ENCODE data around the gene MYBBP1A. TPM values are rescaled to one million over a fixed set of nuclear protein-coding genes. Genes with fewer than 3 reads are reported as not detected.

MYBBP1A gene
- polyA plus RNA-seq, 2 of the 4 experiments (the other 2 are of a cell fraction) = 42.9 to 95.1 TPM

DNA sequence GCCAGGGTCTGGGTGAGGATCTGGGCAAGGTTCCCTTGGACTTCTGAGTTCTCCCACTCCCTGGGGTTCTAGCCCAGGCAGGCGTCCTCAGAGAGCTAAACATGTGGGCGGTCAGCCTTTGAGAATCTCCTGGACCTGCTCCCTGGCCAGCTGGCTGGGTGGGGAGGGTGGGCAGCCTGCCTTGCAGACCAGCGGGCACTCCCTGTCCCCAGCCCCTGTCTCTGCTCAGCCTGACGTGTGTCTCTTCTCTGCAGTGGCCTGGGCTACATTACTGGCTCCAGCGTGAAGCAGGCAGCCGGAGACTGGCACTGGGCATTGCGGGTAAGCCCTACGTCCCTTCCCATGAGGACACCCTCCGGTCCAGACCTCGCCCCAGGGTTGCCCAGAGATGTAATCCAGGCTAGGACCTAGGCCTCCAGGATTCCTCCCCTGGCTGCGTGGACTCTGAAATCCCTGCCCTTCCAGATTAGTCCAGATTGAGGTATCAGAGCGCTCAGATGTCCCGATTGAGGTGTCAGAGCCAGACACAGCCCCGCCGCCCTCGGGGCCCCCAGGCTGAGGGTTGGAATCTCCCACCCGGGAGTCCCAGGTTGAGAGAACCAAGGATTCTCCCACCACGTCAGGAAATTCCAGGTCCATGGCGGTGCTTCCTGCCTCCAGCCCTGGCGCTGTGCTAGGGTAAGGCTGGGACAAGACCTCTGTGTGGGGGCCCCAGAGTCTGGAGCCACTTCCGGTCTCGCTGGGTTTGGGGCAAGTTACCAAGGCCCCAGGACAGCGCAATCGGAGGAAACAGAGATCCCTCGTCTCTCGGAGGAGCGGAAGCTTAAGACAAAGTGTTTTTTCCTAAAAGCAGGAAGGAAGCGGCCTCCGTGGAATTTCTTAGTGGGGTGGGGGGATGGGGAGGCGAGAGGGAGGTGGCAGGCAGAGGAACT lies 24.1 kb downstream of the MYBBP1A start:
- ATAC-seq = peak; percentile 0; a peak in 1 of 6 replicates
- Histone ChIP-seq H3K27ac (no peak overlapping the region), H3K9me3 (no peaks in the 10 kb centered on the region), H3K4me3 (no peak overlapping the region), H3K4me1 (peaks cover 20% of the 10 kb centered on the region), H3K4me2 (no peak overlapping the region)
- no peak for FAIRE-seq
- ChIA-PET CTCF (interaction anchor here (0.8 to 1.6 kb wide), 4 partner anchors 10 to 111 kb away, joined by 3 to 5 read pairs (median 4); no protein-coding TSS in a partner anchor), POLR2A (no interaction called here)
- DNase-seq (ENCODE audit: low read depth in 1 of 2, low spot score in 1 of 2) = no peak
- WGBS (ENCODE audit: missing lambda C conversion rate) = 73% methylated on average over 29 of the region's 30 CpGs
- TF ChIP-seq POLR2AphosphoS2 (conservative IDR thresholded peaks at IDR 0.05; ENCODE audit: low read length) = no peak
- no peak for TF ChIP-seq CHD2 (IDR thresholded peaks at IDR 0.05; ENCODE audit: low read length, partially characterized antibody)
- TF ChIP-seq HOXB5 (CRISPR knock-in tag; IDR thresholded peaks at IDR 0.05) = no peak
- TF ChIP-seq JUNB (IDR thresholded peaks at IDR 0.05) = no peak
- no peak for TF ChIP-seq EHF (CRISPR knock-in tag; IDR thresholded peaks at IDR 0.05)
- TF ChIP-seq NR3C1 (IDR thresholded peaks at IDR 0.05) = no peak
- no peak for TF ChIP-seq ZFP36 (IDR thresholded peaks at IDR 0.05; ENCODE audit: borderline replicate concordance, partially characterized antibody)
- TF ChIP-seq, protein P1, sequence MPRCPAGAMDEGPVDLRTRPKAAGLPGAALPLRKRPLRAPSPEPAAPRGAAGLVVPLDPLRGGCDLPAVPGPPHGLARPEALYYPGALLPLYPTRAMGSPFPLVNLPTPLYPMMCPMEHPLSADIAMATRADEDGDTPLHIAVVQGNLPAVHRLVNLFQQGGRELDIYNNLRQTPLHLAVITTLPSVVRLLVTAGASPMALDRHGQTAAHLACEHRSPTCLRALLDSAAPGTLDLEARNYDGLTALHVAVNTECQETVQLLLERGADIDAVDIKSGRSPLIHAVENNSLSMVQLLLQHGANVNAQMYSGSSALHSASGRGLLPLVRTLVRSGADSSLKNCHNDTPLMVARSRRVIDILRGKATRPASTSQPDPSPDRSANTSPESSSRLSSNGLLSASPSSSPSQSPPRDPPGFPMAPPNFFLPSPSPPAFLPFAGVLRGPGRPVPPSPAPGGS (IDR thresholded peaks at IDR 0.05) = no peak
- TF ChIP-seq RARB (CRISPR knock-in tag; IDR thresholded peaks at IDR 0.05) = no peak
- TF ChIP-seq GATA3 (IDR thresholded peaks at IDR 0.05; ENCODE audit: borderline replicate concordance) = no peak

DNA sequence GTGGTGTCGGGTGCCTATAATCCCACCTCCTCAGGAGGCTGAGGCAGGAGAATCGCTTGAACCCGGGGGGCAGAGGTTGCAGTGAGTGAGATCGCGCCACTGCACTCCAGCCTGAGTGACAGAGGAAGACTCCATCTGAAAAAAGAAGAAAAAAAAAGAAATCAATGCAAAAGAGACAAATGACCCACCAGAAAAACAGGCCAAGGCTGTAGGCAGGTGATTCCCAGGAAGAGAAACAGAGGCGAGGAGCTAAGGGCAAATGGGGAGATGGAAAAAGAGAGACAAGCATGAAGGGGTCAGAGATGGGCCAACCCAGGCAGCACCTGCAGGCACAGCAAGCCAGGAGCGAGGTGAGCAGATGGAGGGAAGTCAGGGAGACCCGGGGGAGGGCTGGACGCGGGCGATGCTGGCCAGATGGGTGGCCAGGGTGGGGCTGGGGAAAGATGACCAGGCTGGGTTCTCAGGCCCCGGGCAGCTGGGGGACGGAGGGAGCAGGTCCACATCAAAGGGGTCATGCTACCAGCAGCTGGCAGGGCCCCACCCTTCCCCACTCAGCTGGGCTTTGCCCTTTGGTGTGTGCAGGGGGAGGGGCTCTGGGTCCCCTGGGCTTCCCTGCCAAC lies 25.5 kb downstream of the MYBBP1A start:
- H3K4me1 ChIP-seq = peaks cover 13% of the 10 kb centered on the region
- TF ChIP-seq NFE2L2 (conservative IDR thresholded peaks at IDR 0.05; ENCODE audit: low read length) (no peak), SREBF2 (IDR thresholded peaks at IDR 0.05) (no peak), TP53 (CRISPR knock-in tag; IDR thresholded peaks at IDR 0.05) (no peak), NR3C1 (IDR thresholded peaks at IDR 0.05) (no peak), FOSL2 (IDR thresholded peaks at IDR 0.05) (no peak), FOSL2 (CRISPR knock-in tag; IDR thresholded peaks at IDR 0.05) (no peak), GATA3 (IDR thresholded peaks at IDR 0.05; ENCODE audit: borderline replicate concordance) (no peak), JUNB (IDR thresholded peaks at IDR 0.05) (no peak), CHD2 (IDR thresholded peaks at IDR 0.05; ENCODE audit: low read length, partially characterized antibody) (no peak), EHMT2 (IDR thresholded peaks at IDR 0.05; ENCODE audit: low read depth) (no peak), BHLHE40 (IDR thresholded peaks at IDR 0.05; ENCODE audit: low read depth, low read length) (no peak)
- TF ChIP-seq, protein P2, sequence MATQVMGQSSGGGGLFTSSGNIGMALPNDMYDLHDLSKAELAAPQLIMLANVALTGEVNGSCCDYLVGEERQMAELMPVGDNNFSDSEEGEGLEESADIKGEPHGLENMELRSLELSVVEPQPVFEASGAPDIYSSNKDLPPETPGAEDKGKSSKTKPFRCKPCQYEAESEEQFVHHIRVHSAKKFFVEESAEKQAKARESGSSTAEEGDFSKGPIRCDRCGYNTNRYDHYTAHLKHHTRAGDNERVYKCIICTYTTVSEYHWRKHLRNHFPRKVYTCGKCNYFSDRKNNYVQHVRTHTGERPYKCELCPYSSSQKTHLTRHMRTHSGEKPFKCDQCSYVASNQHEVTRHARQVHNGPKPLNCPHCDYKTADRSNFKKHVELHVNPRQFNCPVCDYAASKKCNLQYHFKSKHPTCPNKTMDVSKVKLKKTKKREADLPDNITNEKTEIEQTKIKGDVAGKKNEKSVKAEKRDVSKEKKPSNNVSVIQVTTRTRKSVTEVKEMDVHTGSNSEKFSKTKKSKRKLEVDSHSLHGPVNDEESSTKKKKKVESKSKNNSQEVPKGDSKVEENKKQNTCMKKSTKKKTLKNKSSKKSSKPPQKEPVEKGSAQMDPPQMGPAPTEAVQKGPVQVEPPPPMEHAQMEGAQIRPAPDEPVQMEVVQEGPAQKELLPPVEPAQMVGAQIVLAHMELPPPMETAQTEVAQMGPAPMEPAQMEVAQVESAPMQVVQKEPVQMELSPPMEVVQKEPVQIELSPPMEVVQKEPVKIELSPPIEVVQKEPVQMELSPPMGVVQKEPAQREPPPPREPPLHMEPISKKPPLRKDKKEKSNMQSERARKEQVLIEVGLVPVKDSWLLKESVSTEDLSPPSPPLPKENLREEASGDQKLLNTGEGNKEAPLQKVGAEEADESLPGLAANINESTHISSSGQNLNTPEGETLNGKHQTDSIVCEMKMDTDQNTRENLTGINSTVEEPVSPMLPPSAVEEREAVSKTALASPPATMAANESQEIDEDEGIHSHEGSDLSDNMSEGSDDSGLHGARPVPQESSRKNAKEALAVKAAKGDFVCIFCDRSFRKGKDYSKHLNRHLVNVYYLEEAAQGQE (IDR thresholded peaks at IDR 0.05) = no peak
- TF ChIP-seq, protein P1 (IDR thresholded peaks at IDR 0.05) = no peak
- TF ChIP-seq, protein P3, sequence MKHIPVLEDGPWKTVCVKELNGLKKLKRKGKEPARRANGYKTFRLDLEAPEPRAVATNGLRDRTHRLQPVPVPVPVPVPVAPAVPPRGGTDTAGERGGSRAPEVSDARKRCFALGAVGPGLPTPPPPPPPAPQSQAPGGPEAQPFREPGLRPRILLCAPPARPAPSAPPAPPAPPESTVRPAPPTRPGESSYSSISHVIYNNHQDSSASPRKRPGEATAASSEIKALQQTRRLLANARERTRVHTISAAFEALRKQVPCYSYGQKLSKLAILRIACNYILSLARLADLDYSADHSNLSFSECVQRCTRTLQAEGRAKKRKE (CRISPR knock-in tag; IDR thresholded peaks at IDR 0.05; ENCODE audit: low read depth) = no peak
- TF ChIP-seq, protein P4, sequence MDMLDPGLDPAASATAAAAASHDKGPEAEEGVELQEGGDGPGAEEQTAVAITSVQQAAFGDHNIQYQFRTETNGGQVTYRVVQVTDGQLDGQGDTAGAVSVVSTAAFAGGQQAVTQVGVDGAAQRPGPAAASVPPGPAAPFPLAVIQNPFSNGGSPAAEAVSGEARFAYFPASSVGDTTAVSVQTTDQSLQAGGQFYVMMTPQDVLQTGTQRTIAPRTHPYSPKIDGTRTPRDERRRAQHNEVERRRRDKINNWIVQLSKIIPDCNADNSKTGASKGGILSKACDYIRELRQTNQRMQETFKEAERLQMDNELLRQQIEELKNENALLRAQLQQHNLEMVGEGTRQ (IDR thresholded peaks at IDR 0.05) = no peak
- TF ChIP-seq, protein P5, sequence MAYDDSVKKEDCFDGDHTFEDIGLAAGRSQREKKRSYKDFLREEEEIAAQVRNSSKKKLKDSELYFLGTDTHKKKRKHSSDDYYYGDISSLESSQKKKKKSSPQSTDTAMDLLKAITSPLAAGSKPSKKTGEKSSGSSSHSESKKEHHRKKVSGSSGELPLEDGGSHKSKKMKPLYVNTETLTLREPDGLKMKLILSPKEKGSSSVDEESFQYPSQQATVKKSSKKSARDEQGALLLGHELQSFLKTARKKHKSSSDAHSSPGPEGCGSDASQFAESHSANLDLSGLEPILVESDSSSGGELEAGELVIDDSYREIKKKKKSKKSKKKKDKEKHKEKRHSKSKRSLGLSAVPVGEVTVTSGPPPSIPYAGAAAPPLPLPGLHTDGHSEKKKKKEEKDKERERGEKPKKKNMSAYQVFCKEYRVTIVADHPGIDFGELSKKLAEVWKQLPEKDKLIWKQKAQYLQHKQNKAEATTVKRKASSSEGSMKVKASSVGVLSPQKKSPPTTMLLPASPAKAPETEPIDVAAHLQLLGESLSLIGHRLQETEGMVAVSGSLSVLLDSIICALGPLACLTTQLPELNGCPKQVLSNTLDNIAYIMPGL (CRISPR knock-in tag; IDR thresholded peaks at IDR 0.05; ENCODE audit: borderline replicate concordance) = no peak
- ChIA-PET CTCF (interaction anchor here (0.9 to 1.6 kb wide), 4 partner anchors 13 to 109 kb away, joined by 3 to 5 read pairs (median 4); no protein-coding TSS in a partner anchor), POLR2A (no interaction called here)
- no peaks in the 10 kb centered on the region for H3K9me3 ChIP-seq
- 66% methylated on average over 13 of the region's 13 CpGs for WGBS (ENCODE audit: missing lambda C conversion rate)
- FAIRE-seq (no peak), ATAC-seq (no peak), DNase-seq (ENCODE audit: low read depth in 1 of 2, low spot score in 1 of 2) (no peak)
- H3K4me2 ChIP-seq = no peak overlapping the region
- no peak overlapping the region for H3K27ac ChIP-seq
- no peak overlapping the region for H3K4me3 ChIP-seq
